Keratinocyte (primary cell): ENCODE measurements around the gene INAVA. TPM values are rescaled to one million over a fixed set of nuclear protein-coding genes. Genes with fewer than 3 reads are reported as not detected.

Source experiments
- DNase-seq: peaks from one replicate; pipeline ENCODE4 v3.0.0-alpha.2; 2011; ENCODE audit warnings: low read depth, missing footprints, low spot score
- FAIRE-seq: peaks from 2 replicates; lab custom pipeline; 2011; peaks lifted over from hg19 to GRCh38; lab: Jason Lieb, UNC
- H2AFZ ChIP-seq: 2 replicates; pipeline ENCODE4 v1.6.0; 2012; ENCODE audit warnings: low read length, control low read depth, inconsistent platforms; ENCODE audit not compliant: control insufficient read depth
- H3K27ac ChIP-seq: 2 replicates; pipeline ENCODE4 v1.5.1; 2011; ENCODE audit warnings: low read length; ENCODE audit not compliant: control insufficient read depth, insufficient read depth
- H3K27me3 ChIP-seq: 3 replicates; pipeline ENCODE4 v1.6.0; 2011; ENCODE audit warnings: low read length; ENCODE audit not compliant: control insufficient read depth, insufficient read depth; ENCODE audit errors: extremely low read depth
- H3K36me3 ChIP-seq, 2 experiments: 2 replicates in 1 of 2; 3 replicates in 1 of 2; pipeline ENCODE4 v1.5.1; 2011; ENCODE audit warnings: low read length in 2 of 2, mild to moderate bottlenecking in 1 of 2; ENCODE audit not compliant: control insufficient read depth in 2 of 2, insufficient read depth in 2 of 2; ENCODE audit errors: extremely low read depth in 1 of 2
- H3K4me1 ChIP-seq: 3 replicates; pipeline ENCODE4 v1.5.1; 2011; ENCODE audit warnings: low read length; ENCODE audit not compliant: control insufficient read depth, insufficient read depth; ENCODE audit errors: extremely low read depth
- H3K4me2 ChIP-seq: 3 replicates; pipeline ENCODE4 v1.6.0; 2011; ENCODE audit warnings: low read depth, low read length; ENCODE audit not compliant: control insufficient read depth, insufficient read depth; ENCODE audit errors: extremely low read depth
- H3K4me3 ChIP-seq, 3 experiments: fragments of 200-600 bp in 1 of 3; sonication (generic) in 1 of 3; 2 replicates in 2 of 3; 3 replicates in 1 of 3; pipeline ENCODE4 v1.5.1; 2011 to 2016; ENCODE audit warnings: low read length in 3 of 3, mild to moderate bottlenecking in 3 of 3, control low read depth in 2 of 3, inconsistent platforms in 1 of 3, low read depth in 1 of 3, mixed read lengths in 1 of 3, mixed run types in 1 of 3, moderate library complexity in 1 of 3; ENCODE audit not compliant: control insufficient read depth in 2 of 3, insufficient read depth in 2 of 3; ENCODE audit errors: extremely low read depth in 1 of 3
- H3K79me2 ChIP-seq: 2 replicates; pipeline ENCODE4 v1.6.0; 2012; ENCODE audit warnings: low read length; ENCODE audit not compliant: control insufficient read depth, insufficient read depth
- H3K9ac ChIP-seq: 3 replicates; pipeline ENCODE4 v1.6.0; 2011; ENCODE audit warnings: low read length; ENCODE audit not compliant: control insufficient read depth, insufficient read depth; ENCODE audit errors: extremely low read depth
- H3K9me1 ChIP-seq: 3 replicates; pipeline ENCODE4 v1.6.0; 2011; ENCODE audit warnings: low read length; ENCODE audit not compliant: control insufficient read depth, insufficient read depth; ENCODE audit errors: extremely low read depth
- H3K9me3 ChIP-seq: 2 replicates; pipeline ENCODE4 v1.5.1; 2012; ENCODE audit warnings: low read depth, low read length; ENCODE audit not compliant: control insufficient read depth
- H4K20me1 ChIP-seq: 3 replicates; pipeline ENCODE4 v1.6.0; 2011; ENCODE audit warnings: low read length; ENCODE audit not compliant: control insufficient read depth, insufficient read depth; ENCODE audit errors: extremely low read depth
- CTCF ChIP-seq, 3 experiments: IDR thresholded peaks in 1 of 3; conservative IDR thresholded peaks in 1 of 3; optimal IDR thresholded peaks in 1 of 3; 2 replicates in 2 of 3; 3 replicates in 1 of 3; pipeline versions ENCODE3 to v1.5.1; 2011; ENCODE audit warnings: low read length in 3 of 3, mild to moderate bottlenecking in 3 of 3, moderate library complexity in 2 of 3, control low read depth in 1 of 3, inconsistent platforms in 1 of 3; ENCODE audit not compliant: insufficient read depth in 2 of 3; ENCODE audit errors: extremely low read depth in 1 of 3
- EZH2 ChIP-seq: IDR thresholded peaks from one replicate; pipeline ENCODE4 v1.6.1; 2012; ENCODE audit warnings: inconsistent platforms, mild to moderate bottlenecking, low read length, moderate library complexity
- dilution Hi-C: fragments of 300-500 bp; cut with MboI; formaldehyde crosslinking; loops from one replicate; pipeline ENCODE4 v1.7.0; 2020; ENCODE audit warnings: low sequenced_read_pairs; ENCODE audit not compliant: extremely low pct_ligation_motif_present
- polyA plus RNA-seq, 5 experiments: library from polyadenylated mRNA; depleted of rRNA in 3 of 5; stranded (reverse) in 3 of 5; stranded (forward) in 1 of 5; unstranded in 1 of 5; fragments of >200 nt; gene quantifications; 1 replicate in 1 of 5; 2 replicates in 3 of 5; 3 replicates in 1 of 5; pipeline versions ENCODE4 v1.2.1 to v1.2.3, GENCODE V29; 2011 to 2012; ENCODE audit warnings: missing spikeins in 2 of 5, low read depth in 1 of 5, low replicate concordance in 1 of 5

Gene INAVA
- polyA plus RNA-seq, 1 donor (not counting 4 experiments of a cell fraction or from before 2014, with no cell fraction given): 12.5 TPM

DNA sequence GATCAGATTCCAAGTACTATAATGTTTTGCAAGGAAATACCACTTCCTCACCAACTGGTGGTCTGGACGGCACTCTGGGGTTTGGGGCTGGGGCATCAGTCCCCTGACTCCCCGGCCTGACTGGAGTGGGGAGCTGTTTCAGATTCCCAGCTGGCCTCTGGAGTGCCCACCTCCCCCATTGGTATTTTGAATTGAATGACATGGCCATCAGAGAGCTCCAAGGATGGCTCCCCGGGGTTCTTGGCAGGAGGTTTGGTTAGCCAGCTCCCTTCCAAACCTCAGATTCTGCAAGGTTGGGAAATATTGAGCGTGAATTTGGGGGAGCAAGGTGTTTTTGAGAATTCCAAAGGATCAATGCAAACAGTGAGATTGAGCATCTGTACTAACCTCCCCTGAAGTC, 2.2 kb upstream of the INAVA start:
- Histone ChIP-seq H3K4me2 (no peak overlapping the region), H3K4me1 (peaks cover 35% of the 10 kb centered on the region), H3K36me3 (peaks cover 0 to 6% of the 10 kb centered on the region in 2 experiments), H3K9ac (no peak overlapping the region), H3K4me3 (no peak overlapping the region), H3K9me1 (no peaks in the 10 kb centered on the region), H3K27ac (no peak overlapping the region), H3K27me3 (no peaks in the 10 kb centered on the region), H3K79me2 (peaks cover 20% of the 10 kb centered on the region), H4K20me1 (peaks cover 6% of the 10 kb centered on the region), H3K9me3 (no peaks in the 10 kb centered on the region), H2AFZ (no peak overlapping the region)
- DNase-seq (no peak), FAIRE-seq (no peak)
- dilution Hi-C loops: no loop called here
- TF ChIP-seq EZH2 (no peak), CTCF (optimal IDR thresholded peaks at IDR 0.05 in 1 of 3, IDR thresholded peaks at IDR 0.05 in 1 of 3, conservative IDR thresholded peaks at IDR 0.05 in 1 of 3; ENCODE audit: extremely low read depth in 1 of 3, insufficient read depth in 2 of 3, low read length in 3 of 3) (no peak)

GRCh38 chr1:200892958-200893357, 1.7 kb upstream of the INAVA start:
- dilution Hi-C loops: no loop called here
- Histone ChIP-seq H3K9me1 (no peaks in the 10 kb centered on the region), H3K79me2 (peaks cover 22% of the 10 kb centered on the region), H3K27me3 (no peaks in the 10 kb centered on the region), H4K20me1 (peaks cover 8% of the 10 kb centered on the region), H3K4me2 (no peak overlapping the region), H3K4me1 (peaks cover 39% of the 10 kb centered on the region), H3K4me3 (no peak overlapping the region), H3K36me3 (peaks cover 0 to 10% of the 10 kb centered on the region in 2 experiments), H2AFZ (no peak overlapping the region), H3K9ac (no peak overlapping the region), H3K9me3 (no peaks in the 10 kb centered on the region), H3K27ac (no peak overlapping the region)
- TF ChIP-seq EZH2 (no peak), CTCF (optimal IDR thresholded peaks at IDR 0.05 in 1 of 3, IDR thresholded peaks at IDR 0.05 in 1 of 3, conservative IDR thresholded peaks at IDR 0.05 in 1 of 3; ENCODE audit: extremely low read depth in 1 of 3, insufficient read depth in 2 of 3, low read length in 3 of 3) (no peak)
- no peak for FAIRE-seq
- no peak for DNase-seq
